HL-60 (cell line): ENCODE measurements around the gene RFC2.
"Not testable (repeated sequence)": the region's sequence is repeated elsewhere in the genome, so short reads cannot be mapped to it uniquely, and the experiment has no call there.

Experiments
- DNase-seq, 2 experiments: peaks; one replicate each; pipeline ENCODE4 v3.0.0-alpha.2; 2010 to 2020; ENCODE audit warnings: low read depth in 1 of 2, low spot score in 1 of 2
- H3K27ac ChIP-seq: fragments of 250-450 bp; sonication (Bioruptor Pico); replicated peaks from 2 replicates; pipeline ENCODE4 v1.5.1; 2020; ENCODE audit warnings: mild to moderate bottlenecking, moderate library complexity
- H3K27me3 ChIP-seq: fragments of 250-450 bp; sonication (Bioruptor Pico); 2 replicates; pipeline ENCODE4 v1.5.1; 2021; ENCODE audit warnings: mild to moderate bottlenecking, moderate library complexity; ENCODE audit not compliant: insufficient read depth, poor library complexity, severe bottlenecking
- H3K4me3 ChIP-seq: replicated peaks from 2 replicates; pipeline ENCODE4 v1.5.1; 2011; ENCODE audit warnings: mild to moderate bottlenecking, control low read depth, low read length; ENCODE audit not compliant: insufficient read depth
- GABPA ChIP-seq: IDR thresholded peaks from 2 replicates; pipeline ENCODE4 v1.6.1; 2012; ENCODE audit warnings: low read depth
- POLR2AphosphoS5 ChIP-seq: IDR thresholded peaks from 2 replicates; pipeline ENCODE4 v1.6.1; 2012; ENCODE audit warnings: low read depth
- SPI1 ChIP-seq: IDR thresholded peaks from 2 replicates; pipeline ENCODE4 v1.6.1; 2012; ENCODE audit warnings: low read depth, mild to moderate bottlenecking, borderline replicate concordance
- TF ChIP-seq, protein P1 (sequence below): IDR thresholded peaks from 2 replicates; pipeline ENCODE4 v1.6.1; 2012; ENCODE audit warnings: low read depth; ENCODE audit not compliant: insufficient replicate concordance
- TF ChIP-seq, protein P2 (sequence below): IDR thresholded peaks from one replicate; pipeline ENCODE4 v1.5.1; 2011; ENCODE audit warnings: low read length, control low read depth, inconsistent platforms; ENCODE audit not compliant: insufficient read depth

RFC2 gene

DNA sequence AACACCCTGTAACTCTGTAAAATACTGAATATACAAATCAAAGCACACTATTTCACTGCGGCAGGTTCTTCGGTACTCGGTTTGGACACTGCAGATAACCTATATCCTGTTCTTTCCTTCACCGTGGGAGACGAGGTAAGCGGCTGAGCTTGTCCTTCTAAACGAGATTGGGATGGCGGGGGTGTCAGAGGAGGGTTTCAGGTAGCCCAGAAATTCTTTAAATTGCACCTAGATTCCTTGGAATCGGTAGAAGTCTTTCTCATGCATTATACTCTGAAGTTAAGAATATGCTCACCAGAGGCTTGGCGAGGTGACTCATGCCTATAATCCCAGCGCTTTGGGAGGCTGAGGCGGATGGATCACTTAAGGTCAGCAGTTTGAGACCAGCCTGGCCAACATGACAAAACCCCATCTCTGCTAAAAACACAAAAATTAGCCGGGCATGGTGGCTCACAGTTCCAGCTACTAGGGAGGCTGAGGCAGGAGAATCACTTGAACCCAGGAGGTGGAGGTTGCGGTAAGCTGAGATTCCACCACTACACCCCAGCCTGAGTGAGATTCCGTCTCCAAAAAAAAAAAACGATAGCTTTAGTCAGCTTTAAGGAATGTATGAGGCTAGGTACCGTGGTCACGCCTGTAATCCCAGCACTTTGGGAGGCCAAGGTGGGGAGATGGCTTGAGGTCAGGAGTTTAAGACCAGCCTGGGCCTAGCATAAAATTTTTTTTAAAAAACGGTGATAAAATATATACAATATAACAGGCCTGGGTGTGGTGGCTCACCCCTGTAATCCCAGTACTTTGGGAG, 54.4 kb downstream of the RFC2 start:
- Histone ChIP-seq H3K27me3 (no peaks in the 10 kb centered on the region), H3K27ac (no peak overlapping the region), H3K4me3 (no peak overlapping the region)
- DNase-seq: no peak
- TF ChIP-seq, protein P1, sequence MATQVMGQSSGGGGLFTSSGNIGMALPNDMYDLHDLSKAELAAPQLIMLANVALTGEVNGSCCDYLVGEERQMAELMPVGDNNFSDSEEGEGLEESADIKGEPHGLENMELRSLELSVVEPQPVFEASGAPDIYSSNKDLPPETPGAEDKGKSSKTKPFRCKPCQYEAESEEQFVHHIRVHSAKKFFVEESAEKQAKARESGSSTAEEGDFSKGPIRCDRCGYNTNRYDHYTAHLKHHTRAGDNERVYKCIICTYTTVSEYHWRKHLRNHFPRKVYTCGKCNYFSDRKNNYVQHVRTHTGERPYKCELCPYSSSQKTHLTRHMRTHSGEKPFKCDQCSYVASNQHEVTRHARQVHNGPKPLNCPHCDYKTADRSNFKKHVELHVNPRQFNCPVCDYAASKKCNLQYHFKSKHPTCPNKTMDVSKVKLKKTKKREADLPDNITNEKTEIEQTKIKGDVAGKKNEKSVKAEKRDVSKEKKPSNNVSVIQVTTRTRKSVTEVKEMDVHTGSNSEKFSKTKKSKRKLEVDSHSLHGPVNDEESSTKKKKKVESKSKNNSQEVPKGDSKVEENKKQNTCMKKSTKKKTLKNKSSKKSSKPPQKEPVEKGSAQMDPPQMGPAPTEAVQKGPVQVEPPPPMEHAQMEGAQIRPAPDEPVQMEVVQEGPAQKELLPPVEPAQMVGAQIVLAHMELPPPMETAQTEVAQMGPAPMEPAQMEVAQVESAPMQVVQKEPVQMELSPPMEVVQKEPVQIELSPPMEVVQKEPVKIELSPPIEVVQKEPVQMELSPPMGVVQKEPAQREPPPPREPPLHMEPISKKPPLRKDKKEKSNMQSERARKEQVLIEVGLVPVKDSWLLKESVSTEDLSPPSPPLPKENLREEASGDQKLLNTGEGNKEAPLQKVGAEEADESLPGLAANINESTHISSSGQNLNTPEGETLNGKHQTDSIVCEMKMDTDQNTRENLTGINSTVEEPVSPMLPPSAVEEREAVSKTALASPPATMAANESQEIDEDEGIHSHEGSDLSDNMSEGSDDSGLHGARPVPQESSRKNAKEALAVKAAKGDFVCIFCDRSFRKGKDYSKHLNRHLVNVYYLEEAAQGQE: no peak
- TF ChIP-seq, protein P2, sequence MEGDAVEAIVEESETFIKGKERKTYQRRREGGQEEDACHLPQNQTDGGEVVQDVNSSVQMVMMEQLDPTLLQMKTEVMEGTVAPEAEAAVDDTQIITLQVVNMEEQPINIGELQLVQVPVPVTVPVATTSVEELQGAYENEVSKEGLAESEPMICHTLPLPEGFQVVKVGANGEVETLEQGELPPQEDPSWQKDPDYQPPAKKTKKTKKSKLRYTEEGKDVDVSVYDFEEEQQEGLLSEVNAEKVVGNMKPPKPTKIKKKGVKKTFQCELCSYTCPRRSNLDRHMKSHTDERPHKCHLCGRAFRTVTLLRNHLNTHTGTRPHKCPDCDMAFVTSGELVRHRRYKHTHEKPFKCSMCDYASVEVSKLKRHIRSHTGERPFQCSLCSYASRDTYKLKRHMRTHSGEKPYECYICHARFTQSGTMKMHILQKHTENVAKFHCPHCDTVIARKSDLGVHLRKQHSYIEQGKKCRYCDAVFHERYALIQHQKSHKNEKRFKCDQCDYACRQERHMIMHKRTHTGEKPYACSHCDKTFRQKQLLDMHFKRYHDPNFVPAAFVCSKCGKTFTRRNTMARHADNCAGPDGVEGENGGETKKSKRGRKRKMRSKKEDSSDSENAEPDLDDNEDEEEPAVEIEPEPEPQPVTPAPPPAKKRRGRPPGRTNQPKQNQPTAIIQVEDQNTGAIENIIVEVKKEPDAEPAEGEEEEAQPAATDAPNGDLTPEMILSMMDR: no peak
- TF ChIP-seq GABPA (no peak), POLR2AphosphoS5 (no peak), SPI1 (no peak)

DNA sequence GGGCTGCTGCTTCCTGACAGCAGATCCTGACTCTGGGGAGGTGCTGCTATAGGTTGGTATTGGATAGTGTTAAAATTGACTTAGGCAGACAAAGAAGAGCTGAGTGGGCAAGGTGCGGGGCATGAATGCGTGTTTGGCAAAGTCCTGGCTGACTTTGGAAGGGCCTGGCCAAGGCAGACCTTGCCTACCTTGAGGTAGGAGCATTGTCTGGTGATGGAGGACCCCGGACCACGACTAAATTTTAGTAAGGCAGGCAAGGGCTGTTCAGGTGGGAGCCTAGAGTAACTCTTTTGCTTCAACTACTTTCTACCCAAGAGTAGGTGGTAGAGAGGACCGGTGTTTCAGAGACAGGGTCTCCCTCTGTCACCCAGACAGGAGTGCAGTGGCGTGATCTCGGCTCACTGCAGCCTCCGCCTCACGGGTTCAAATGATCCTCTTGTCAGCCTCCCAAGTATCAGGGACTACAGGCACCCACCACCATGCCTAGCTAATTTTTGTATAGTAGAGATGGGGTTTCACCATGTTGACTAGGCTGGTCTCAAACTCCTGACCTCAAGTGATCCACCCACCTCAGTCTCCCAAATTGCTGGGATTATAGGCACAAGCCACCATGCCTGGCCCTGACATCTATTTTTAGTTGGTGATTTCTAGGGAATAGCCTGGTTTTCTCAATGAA, 56.6 kb downstream of the RFC2 start:
- H3K4me3 ChIP-seq: no peak overlapping the region
- DNase-seq: no peak
- peak; percentile 63; the same call in 1 of the 2 replicates for TF ChIP-seq POLR2AphosphoS5
- no peak for TF ChIP-seq GABPA
- H3K27me3 ChIP-seq: no peaks in the 10 kb centered on the region
- H3K27ac ChIP-seq: no peak overlapping the region

DNA sequence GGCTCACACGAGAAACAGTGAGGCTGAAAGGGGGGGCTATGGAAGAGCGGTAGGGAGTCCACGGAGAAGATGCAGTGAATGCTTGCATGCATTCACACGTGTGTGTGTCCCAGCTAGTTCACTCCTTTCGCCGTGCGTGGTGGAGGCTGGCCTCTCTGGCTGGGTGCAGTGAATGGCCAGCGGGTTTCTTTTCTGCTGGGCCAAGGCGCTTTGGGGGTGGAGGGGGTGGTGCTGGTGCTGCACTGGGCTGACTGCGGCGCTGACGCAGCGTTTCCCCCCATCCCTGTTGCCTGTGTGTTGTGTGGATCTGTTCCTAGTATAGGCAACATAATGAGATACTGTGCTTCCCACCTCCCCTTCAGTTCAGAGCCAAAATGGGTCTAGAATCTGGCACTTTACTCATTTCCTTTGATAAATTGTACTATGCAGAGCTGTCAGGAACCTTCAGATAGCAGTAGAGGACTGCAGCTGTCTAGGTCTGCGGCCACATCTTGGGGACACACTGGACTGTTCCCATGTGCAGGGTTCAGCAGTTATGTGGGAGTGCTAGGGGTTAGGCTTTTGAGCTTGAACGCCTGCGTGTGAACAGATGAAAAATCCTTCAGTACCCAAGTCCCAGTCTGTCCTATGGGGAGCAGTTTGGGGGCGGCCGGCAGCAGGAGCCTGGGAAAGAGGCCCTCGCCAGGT, 58.1 kb downstream of the RFC2 start:
- H3K27ac ChIP-seq, H3K27me3 ChIP-seq, DNase-seq, H3K4me3 ChIP-seq: not testable (repeated sequence)

DNA sequence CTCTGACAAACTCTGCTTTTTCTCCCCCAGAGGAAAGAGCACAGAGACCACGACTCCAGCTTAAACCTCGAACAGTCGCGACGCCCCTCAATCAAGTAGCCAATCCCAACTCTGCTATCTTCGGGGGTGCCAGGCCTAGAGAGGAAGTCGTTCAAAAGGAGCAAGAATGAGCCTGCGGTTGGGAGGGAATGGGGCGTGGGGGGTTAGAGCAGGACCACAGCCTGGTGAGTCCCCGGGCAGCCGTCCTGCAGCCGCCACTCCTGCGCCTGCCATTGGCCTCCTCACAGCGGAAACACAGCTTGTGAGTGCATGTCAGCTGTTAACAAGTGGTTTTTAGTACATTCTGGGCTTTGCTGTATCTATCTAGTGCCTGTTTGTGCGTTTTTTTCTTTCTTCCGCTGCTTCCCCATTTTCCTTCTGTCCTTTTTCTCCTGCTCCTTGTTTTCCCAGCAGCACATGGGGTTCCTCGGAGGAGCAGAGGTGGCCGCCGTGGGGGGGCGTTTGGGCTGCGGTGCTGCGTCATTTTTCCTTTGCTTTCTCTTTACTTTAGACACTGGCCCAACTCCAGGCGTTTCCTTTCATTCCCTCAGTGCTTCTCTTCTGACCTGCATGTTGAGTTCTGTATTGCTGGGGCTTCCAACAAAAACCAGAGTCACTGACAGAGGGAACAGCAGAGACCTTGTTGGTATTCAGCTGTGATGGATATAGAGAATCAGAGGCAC, 58.9 kb downstream of the RFC2 start:
- not testable (repeated sequence) for DNase-seq, H3K27ac ChIP-seq, H3K27me3 ChIP-seq, H3K4me3 ChIP-seq
- peak; percentile 45; the same call in 1 of the 2 replicates for TF ChIP-seq SPI1

DNA sequence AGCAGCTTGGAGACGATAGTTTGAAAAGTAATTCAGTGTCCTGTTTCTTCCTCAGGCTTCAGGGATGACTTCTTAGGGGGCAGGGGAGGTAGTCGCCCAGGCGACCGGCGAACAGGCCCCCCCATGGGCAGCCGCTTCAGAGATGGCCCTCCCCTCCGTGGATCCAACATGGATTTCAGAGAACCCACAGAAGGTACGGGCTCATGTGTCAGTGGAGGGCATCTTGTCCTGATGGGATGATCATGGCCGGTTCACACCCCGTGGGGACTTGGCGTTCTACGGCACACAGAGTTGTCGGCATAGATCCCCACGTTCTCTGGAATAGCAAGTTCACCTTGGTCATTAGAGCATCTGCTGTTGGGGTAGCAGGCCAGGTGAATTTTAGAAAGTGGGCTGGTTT, 59.5 kb downstream of the RFC2 start:
- Histone ChIP-seq H3K27me3 (no peaks in the 10 kb centered on the region), H3K27ac (no peak overlapping the region), H3K4me3 (no peak overlapping the region)
- DNase-seq: no peak
- TF ChIP-seq, protein P2: no peak
- no peak for TF ChIP-seq GABPA
- TF ChIP-seq, protein P1: no peak
- no peak for TF ChIP-seq SPI1
- no peak for TF ChIP-seq POLR2AphosphoS5
